Esophagus squamous epithelium (tissue), 5 donors: ENCODE measurements around the gene SGIP1. TPM values are rescaled to one million over a fixed set of nuclear protein-coding genes. Genes with fewer than 3 reads are reported as not detected.
A peak's percentile ranks its signal among the peaks of the same experiment; 100 is the strongest.

Experiments
- DNase-seq: peaks from one replicate; lab custom pipeline; 2025; lab: John Stamatoyannopoulos, UW
- H3K27ac ChIP-seq, 4 donors: fragments of 200-600 bp; sonication (generic); one replicate each; pipeline ENCODE4 v1.5.1; 2016 to 2019; ENCODE audit warnings: mild to moderate bottlenecking in 1 of 4
- H3K27me3 ChIP-seq, 4 donors: fragments of 200-600 bp; sonication (generic); 1 replicate in 3 of 4; 2 replicates in 1 of 4; pipeline versions ENCODE4 v1.5.1 to v1.6.0; 2017 to 2021; ENCODE audit warnings: antibody characterized with exemption in 1 of 4
- H3K36me3 ChIP-seq, 3 donors: fragments of 200-600 bp; sonication (generic); one replicate each; pipeline ENCODE4 v1.5.1; 2016 to 2019
- H3K4me1 ChIP-seq, 3 donors: fragments of 200-600 bp; sonication (generic); one replicate each; pipeline ENCODE4 v1.5.1; 2017 to 2019
- H3K4me3 ChIP-seq, 4 donors: fragments of 200-600 bp; sonication (generic); 1 replicate in 3 of 4; 2 replicates in 1 of 4; pipeline ENCODE4 v1.5.1; 2016 to 2019; ENCODE audit warnings: mild to moderate bottlenecking in 2 of 4, moderate library complexity in 1 of 4
- H3K9me3 ChIP-seq, 3 donors: fragments of 200-600 bp; sonication (generic); one replicate each; pipeline ENCODE4 v1.5.1; 2016 to 2019
- POLR2A ChIP-seq, 4 donors: fragments of 450-650 bp; IDR thresholded peaks; one replicate each; pipeline ENCODE4 v1.6.1; 2017; ENCODE audit warnings: antibody characterized with exemption in 4 of 4, mild to moderate bottlenecking in 4 of 4, moderate library complexity in 3 of 4
- WGBS, 2 donors: methylation state at CpG; one replicate each; pipeline ENCODE4 v1.1.5; 2018; 5-methylcytosine and 5-hydroxymethylcytosine counted together
- intact Hi-C: fragments of 100-400 bp; cut with DNase I; formaldehyde crosslinking; loops from one replicate; pipeline ENCODE4 v1.15.0; 2022
- total RNA-seq, 4 donors: library from RNA; depleted of rRNA; stranded (reverse); fragments of >200 nt; gene quantifications; one replicate each; pipeline ENCODE4 v1.1.0, GENCODE V29; 2016
- TF ChIP-seq, protein P1 (sequence below), 6 experiments: fragments of 450-650 bp in 4 of 6; fragments of 200-600 bp in 2 of 6; sonication (generic) in 2 of 6; IDR thresholded peaks; one replicate each; pipeline ENCODE4 v1.5.1; 2016 to 2019; ENCODE audit warnings: antibody characterized with exemption in 6 of 6, mild to moderate bottlenecking in 4 of 6, moderate library complexity in 4 of 6
- donor health status: DM: yes; HTN: yes; CAD: no.

SGIP1 gene
- total RNA-seq, 4 donors from 2014 or later, result 0.35 to 5.2 (median 2.3) TPM; not detected in 1

DNA sequence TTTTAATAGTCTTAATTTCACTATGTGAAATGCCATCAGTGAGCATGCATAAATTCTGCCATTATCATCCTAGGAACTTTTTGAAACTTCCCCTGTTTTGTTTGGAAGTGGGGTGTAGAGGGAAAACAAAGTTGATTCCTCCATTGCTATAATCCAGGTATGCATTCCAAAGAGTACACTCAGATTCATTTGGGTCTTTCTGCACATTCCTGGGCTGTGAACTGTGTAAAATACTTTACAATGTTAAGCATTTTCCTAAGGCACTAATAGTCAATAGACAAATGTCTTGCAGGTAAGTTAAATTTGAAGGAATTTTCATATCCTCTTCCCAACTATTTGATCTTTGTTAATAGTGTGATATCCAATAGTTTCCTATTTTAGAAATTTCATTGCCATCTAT, 36.2 kb downstream of the SGIP1 start:
- DNase-seq, result no peak
- intact Hi-C loops, result no loop called here
- Histone ChIP-seq H3K4me3 (no peak overlapping the region), H3K36me3 (no peaks in the 10 kb centered on the region), H3K9me3 (no peaks in the 10 kb centered on the region), H3K27ac (no peak overlapping the region), H3K4me1 (peaks cover 0 to 5% (median 0%) of the 10 kb centered on the region in 3 donors), H3K27me3 (no peaks in the 10 kb centered on the region)
- TF ChIP-seq, protein P1, sequence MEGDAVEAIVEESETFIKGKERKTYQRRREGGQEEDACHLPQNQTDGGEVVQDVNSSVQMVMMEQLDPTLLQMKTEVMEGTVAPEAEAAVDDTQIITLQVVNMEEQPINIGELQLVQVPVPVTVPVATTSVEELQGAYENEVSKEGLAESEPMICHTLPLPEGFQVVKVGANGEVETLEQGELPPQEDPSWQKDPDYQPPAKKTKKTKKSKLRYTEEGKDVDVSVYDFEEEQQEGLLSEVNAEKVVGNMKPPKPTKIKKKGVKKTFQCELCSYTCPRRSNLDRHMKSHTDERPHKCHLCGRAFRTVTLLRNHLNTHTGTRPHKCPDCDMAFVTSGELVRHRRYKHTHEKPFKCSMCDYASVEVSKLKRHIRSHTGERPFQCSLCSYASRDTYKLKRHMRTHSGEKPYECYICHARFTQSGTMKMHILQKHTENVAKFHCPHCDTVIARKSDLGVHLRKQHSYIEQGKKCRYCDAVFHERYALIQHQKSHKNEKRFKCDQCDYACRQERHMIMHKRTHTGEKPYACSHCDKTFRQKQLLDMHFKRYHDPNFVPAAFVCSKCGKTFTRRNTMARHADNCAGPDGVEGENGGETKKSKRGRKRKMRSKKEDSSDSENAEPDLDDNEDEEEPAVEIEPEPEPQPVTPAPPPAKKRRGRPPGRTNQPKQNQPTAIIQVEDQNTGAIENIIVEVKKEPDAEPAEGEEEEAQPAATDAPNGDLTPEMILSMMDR (IDR thresholded peaks at IDR 0.05), result no peak
- TF ChIP-seq POLR2A (IDR thresholded peaks at IDR 0.05), result no peak

GRCh38 chr1:66571789-66572188, 37.8 kb downstream of the SGIP1 start:
- H3K27ac ChIP-seq, result no peak overlapping the region
- no peaks in the 10 kb centered on the region for H3K27me3 ChIP-seq
- WGBS, 2 donors, result 50 to 59% methylated on average over 1 of the region's 1 CpG
- intact Hi-C loops, result no loop called here
- H3K4me3 ChIP-seq, result no peak overlapping the region
- H3K9me3 ChIP-seq, result no peaks in the 10 kb centered on the region
- DNase-seq, result no peak
- TF ChIP-seq POLR2A (IDR thresholded peaks at IDR 0.05), result no peak
- TF ChIP-seq, protein P1 (IDR thresholded peaks at IDR 0.05), result no peak
- H3K4me1 ChIP-seq, result peaks cover under 1 to 21% (median 2%) of the 10 kb centered on the region in 3 donors
- no peaks in the 10 kb centered on the region for H3K36me3 ChIP-seq

DNA sequence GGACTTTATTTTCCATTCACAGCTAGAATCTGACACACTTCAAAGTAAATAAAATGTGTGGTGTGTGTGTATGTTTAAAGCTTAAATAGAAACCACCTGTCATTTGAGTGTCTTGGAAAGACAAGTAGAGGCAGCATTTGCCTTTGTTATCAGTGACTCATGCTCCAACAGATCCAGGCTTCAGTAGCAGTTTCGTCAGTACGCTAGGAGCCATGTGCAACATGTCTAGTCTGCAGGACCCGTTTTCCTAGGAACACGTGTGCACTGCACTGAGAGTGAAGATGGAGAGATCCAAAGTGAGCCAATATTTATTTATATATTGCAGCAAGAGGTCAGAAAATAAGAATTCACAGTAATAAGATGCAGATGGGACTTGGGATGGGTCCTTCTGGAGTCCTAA, 41.8 kb downstream of the SGIP1 start:
- WGBS, 2 donors, result 27 to 34% methylated on average over 4 of the region's 4 CpGs
- Histone ChIP-seq H3K27me3 (no peaks in the 10 kb centered on the region), H3K4me3 (no peak overlapping the region), H3K9me3 (no peaks in the 10 kb centered on the region), H3K27ac (no peak overlapping the region), H3K36me3 (no peaks in the 10 kb centered on the region), H3K4me1 (peaks cover 2 to 22% (median 3%) of the 10 kb centered on the region in 3 donors)
- intact Hi-C loops, result no loop called here
- TF ChIP-seq, protein P1 (IDR thresholded peaks at IDR 0.05), result no peak
- TF ChIP-seq POLR2A (IDR thresholded peaks at IDR 0.05), result no peak
- no peak for DNase-seq

DNA sequence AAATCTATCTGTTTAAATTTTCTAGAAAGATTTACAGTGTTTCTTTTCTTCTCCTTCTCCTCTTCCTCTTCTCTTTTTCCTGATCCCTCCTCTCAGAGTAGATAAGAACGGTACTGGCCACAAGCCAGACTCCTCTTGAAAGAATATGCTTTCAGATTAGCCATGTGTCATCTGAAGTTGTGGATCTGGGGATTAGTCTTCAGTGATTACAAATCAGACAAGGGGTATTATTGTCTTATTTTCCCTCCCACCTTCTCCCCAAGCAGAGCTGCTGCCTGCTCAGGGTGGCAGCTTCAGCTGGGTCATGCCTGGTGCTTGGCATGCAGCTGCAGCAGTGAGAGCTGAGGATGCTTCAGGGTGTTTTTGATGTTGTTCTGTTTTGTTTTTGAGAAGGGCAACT, 42.7 kb downstream of the SGIP1 start:
- 0 to 10% methylated on average over 1 of the region's 1 CpG for WGBS, 2 donors
- Histone ChIP-seq H3K4me1 (peaks cover 2 to 22% (median 3%) of the 10 kb centered on the region in 3 donors), H3K27me3 (no peaks in the 10 kb centered on the region), H3K36me3 (no peaks in the 10 kb centered on the region), H3K9me3 (no peaks in the 10 kb centered on the region), H3K4me3 (no peak overlapping the region), H3K27ac (peak overlapping the region in 1 of 4 donors; percentile 29)
- intact Hi-C loops, result no loop called here
- TF ChIP-seq, protein P1 (IDR thresholded peaks at IDR 0.05), result no peak
- no peak for TF ChIP-seq POLR2A (IDR thresholded peaks at IDR 0.05)
- DNase-seq, result no peak

GRCh38 chr1:66578841-66579240, 44.9 kb downstream of the SGIP1 start:
- 0 to 27% methylated on average over 1 of the region's 1 CpG for WGBS, 2 donors
- no peaks in the 10 kb centered on the region for H3K27me3 ChIP-seq
- H3K36me3 ChIP-seq, result no peaks in the 10 kb centered on the region
- H3K9me3 ChIP-seq, result no peaks in the 10 kb centered on the region
- no peak for DNase-seq
- TF ChIP-seq, protein P1 (IDR thresholded peaks at IDR 0.05), result no peak
- TF ChIP-seq POLR2A (IDR thresholded peaks at IDR 0.05), result no peak
- H3K27ac ChIP-seq, result no peak overlapping the region
- H3K4me3 ChIP-seq, result no peak overlapping the region
- peaks cover 2 to 22% (median 3%) of the 10 kb centered on the region in 3 donors for H3K4me1 ChIP-seq
- intact Hi-C loops, result no loop called here
